Measurements from ENCODE around the gene GNRH2. TPM values are rescaled to one million over a fixed set of nuclear protein-coding genes. Genes with fewer than 3 reads are reported as not detected.
A peak's percentile ranks its signal among the peaks of the same experiment; 100 is the strongest.
"Not testable (repeated sequence)": the region's sequence is repeated elsewhere in the genome, so short reads cannot be mapped to it uniquely, and the experiment has no call there.

Gene GNRH2
- polyA plus RNA-seq, 1 donor = 1.2 TPM

DNA sequence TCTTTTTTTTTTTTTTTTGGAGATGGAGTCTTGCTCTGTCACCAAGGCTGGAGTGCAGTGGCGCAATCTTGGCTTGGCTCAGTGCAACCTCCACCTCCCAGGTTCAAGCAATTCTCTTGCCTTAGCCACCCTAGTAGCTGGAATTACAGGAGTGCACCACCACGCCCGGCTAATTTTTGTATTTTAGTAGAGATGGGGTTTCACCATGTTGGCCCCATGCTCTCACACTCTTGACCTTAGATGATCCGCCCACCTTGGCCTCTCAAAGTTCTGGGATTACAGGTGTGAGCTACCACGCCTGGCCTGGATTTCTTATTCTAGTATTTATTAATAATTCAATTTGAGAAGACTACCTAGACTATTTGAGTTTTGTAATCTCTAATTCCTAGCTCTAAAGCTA, 28.1 kb upstream of the GNRH2 start:
- H3K27me3 ChIP-seq (ENCODE audit: control insufficient read depth, insufficient read depth, low read length); H3K9me3 ChIP-seq (ENCODE audit: control insufficient read depth, low read depth, low read length); DNase-seq; H3K4me1 ChIP-seq (ENCODE audit: control insufficient read depth, insufficient read depth, low read length); H3K27ac ChIP-seq (ENCODE audit: low read length); H3K4me3 ChIP-seq (ENCODE audit: low read length): not testable (repeated sequence)
- no CpG with 5 or more reads among the region's 5 CpGs for whole genome bisulfite sequencing (ENCODE audit: insufficient coverage, low lambda C conversion rate)
- peaks cover 28% of the 10 kb centered on the region for H3K36me3 ChIP-seq (ENCODE audit: control insufficient read depth, insufficient read depth, low read length)

DNA sequence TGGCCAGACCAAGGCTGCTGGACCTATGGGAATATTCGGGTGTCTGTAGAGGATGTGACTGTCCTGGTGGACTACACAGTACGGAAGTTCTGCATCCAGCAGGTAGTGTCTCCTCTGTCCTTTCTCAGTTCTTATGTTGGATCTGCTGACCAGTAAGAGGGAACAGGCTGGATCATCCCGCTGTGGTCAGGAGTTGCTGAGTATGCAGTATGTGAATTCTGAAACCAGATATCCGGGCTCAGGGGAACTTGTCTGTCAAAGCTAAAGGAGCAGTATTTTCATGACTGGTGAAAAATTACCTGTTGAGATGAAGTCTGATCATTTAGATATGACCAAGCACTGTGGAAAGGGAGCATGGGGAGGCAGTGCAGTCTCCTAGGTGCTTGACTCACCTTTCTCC, 22.1 kb upstream of the GNRH2 start:
- Histone ChIP-seq H3K27me3 (ENCODE audit: control insufficient read depth, insufficient read depth, low read length) (no peaks in the 10 kb centered on the region), H3K27ac (ENCODE audit: low read length) (no peak overlapping the region), H3K36me3 (ENCODE audit: control insufficient read depth, insufficient read depth, low read length) (peaks cover 48% of the 10 kb centered on the region), H3K4me3 (ENCODE audit: low read length) (no peak overlapping the region), H3K4me1 (ENCODE audit: control insufficient read depth, insufficient read depth, low read length) (peaks cover 6% of the 10 kb centered on the region), H3K9me3 (ENCODE audit: control insufficient read depth, low read depth, low read length) (peaks cover 3% of the 10 kb centered on the region)
- no peak for DNase-seq
- 100% methylated on average over 1 of the region's 4 CpGs for WGBS (ENCODE audit: insufficient coverage, low lambda C conversion rate)

DNA sequence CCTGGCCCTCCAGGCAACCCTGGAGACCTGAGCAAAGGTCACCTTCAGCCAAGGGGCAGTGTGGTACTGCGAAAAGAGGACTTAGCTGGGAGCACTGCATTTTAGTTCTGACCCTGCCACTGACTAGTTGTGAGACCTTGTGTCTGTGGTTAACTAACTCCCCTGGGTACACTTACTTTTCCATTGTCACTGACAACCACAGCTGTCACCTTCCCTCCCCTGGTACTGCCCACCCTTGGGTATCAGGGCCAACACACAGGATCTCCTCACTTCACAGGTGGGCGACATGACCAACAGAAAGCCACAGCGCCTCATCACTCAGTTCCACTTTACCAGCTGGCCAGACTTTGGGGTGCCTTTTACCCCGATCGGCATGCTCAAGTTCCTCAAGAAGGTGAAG, 21.6 kb upstream of the GNRH2 start:
- WGBS (ENCODE audit: insufficient coverage, low lambda C conversion rate) = no CpG with 5 or more reads among the region's 5 CpGs
- no peak for DNase-seq
- H3K4me1 ChIP-seq (ENCODE audit: control insufficient read depth, insufficient read depth, low read length) = peaks cover 6% of the 10 kb centered on the region
- no peak overlapping the region for H3K4me3 ChIP-seq (ENCODE audit: low read length)
- H3K27ac ChIP-seq (ENCODE audit: low read length) = no peak overlapping the region
- H3K9me3 ChIP-seq (ENCODE audit: control insufficient read depth, low read depth, low read length) = peaks cover 3% of the 10 kb centered on the region
- no peaks in the 10 kb centered on the region for H3K27me3 ChIP-seq (ENCODE audit: control insufficient read depth, insufficient read depth, low read length)
- H3K36me3 ChIP-seq (ENCODE audit: control insufficient read depth, insufficient read depth, low read length) = peaks cover 52% of the 10 kb centered on the region

DNA sequence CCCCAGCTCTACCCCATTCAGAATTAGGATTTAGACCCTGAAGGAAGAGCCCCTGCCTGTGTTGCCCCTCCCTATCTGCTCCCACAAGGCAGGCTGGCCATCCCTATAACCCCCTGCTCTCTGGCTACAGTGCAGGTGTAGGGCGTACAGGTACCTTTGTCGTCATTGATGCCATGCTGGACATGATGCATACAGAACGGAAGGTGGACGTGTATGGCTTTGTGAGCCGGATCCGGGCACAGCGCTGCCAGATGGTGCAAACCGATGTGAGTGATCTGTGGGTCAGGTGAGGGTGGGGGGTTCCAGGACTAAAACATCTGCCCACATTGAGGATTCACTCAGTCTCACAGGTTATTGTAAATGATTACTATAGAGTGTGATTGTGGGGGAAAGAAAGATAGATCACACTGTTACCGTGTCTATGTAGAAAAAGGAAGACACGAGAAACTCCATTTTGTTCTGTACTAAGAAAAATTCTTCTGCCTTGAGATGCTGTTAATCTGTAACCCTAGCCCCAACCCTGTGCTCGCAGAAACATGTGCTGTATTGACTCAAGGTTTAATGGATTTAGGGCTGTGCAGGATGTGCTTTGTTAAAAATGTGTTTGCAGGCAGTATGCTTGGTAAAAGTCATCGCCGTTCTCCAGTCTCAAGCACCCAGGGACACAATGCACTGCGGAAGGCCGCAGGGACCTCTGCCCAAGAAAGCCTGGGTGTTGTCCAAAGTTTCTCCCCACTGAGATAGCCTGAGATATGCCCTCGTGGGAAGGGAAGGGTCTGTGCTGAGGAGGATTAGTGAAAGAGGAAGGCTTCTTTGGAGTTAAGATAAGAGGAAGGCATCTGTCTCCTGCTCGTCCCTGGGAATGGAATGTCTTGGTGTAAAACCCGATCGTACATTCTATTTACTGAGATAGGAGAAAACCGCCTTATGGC, 20.6 kb upstream of the GNRH2 start:
- H3K4me1 ChIP-seq (ENCODE audit: control insufficient read depth, insufficient read depth, low read length); H3K27me3 ChIP-seq (ENCODE audit: control insufficient read depth, insufficient read depth, low read length); DNase-seq; H3K4me3 ChIP-seq (ENCODE audit: low read length); H3K9me3 ChIP-seq (ENCODE audit: control insufficient read depth, low read depth, low read length); H3K27ac ChIP-seq (ENCODE audit: low read length): not testable (repeated sequence)
- peaks cover 58% of the 10 kb centered on the region for H3K36me3 ChIP-seq (ENCODE audit: control insufficient read depth, insufficient read depth, low read length)
- WGBS (ENCODE audit: insufficient coverage, low lambda C conversion rate) = no CpG with 5 or more reads among the region's 20 CpGs

DNA sequence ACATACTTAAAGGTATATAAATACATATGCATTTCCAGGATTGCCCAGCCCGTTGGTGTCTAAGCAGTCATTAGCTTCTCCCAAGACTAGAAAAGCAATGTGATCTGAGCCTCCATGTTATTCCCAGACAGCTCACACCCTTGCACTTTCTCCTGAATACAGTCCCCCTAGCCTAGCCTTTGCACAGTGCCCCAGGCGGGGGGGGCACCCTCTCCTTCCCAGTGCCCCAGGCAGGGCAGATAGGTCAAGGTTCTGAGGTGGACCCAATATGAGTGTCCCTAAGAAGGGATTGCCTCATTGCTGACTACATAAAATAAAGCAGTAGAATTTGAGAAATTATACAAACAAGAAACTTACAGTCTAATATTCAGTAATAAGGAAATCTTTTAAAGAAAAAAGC, 15.4 kb upstream of the GNRH2 start:
- no peak overlapping the region for H3K27ac ChIP-seq (ENCODE audit: low read length)
- no peaks in the 10 kb centered on the region for H3K27me3 ChIP-seq (ENCODE audit: control insufficient read depth, insufficient read depth, low read length)
- H3K4me3 ChIP-seq (ENCODE audit: low read length) = no peak overlapping the region
- peak in 1 of 2 donors; percentile 22 for DNase-seq
- H3K36me3 ChIP-seq (ENCODE audit: control insufficient read depth, insufficient read depth, low read length) = peaks cover 62% of the 10 kb centered on the region
- H3K9me3 ChIP-seq (ENCODE audit: control insufficient read depth, low read depth, low read length) = no peaks in the 10 kb centered on the region
- peaks cover 8% of the 10 kb centered on the region for H3K4me1 ChIP-seq (ENCODE audit: control insufficient read depth, insufficient read depth, low read length)
- WGBS (ENCODE audit: insufficient coverage, low lambda C conversion rate) = no CpG with 5 or more reads among the region's 2 CpGs

DNA sequence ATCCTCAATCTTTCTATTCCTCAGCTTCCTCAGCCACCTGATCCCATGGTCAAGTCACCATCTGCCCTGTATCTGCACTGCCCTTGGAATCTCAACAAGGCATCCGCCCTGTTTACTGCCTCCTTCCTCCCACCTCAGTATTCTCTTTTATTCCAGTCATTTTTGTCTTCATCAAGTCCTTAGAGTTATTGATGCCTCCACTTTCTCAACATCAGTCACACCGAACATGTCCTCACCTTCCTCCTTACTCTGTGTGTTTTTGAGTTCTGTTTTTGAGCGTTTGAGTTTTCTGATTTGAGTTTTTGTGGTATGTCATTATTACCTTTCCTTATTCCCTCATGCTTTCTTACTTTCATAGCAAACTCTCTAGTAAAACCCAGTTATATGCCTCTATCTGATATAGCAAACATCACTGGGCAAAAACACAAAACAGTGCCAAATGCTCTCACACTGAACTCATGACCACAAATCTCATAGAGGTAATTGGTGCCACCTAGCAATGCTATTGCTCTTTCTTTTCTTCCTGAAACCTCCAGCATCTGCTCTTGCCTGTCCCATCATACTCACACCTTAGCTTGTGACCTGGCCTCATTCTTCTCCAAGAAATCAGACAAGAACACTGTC, 11.8 kb upstream of the GNRH2 start:
- peaks cover 6% of the 10 kb centered on the region for H3K4me1 ChIP-seq (ENCODE audit: control insufficient read depth, insufficient read depth, low read length)
- H3K9me3 ChIP-seq (ENCODE audit: control insufficient read depth, low read depth, low read length) = no peaks in the 10 kb centered on the region
- no peaks in the 10 kb centered on the region for H3K27me3 ChIP-seq (ENCODE audit: control insufficient read depth, insufficient read depth, low read length)
- H3K4me3 ChIP-seq (ENCODE audit: low read length) = no peak overlapping the region
- no peak for DNase-seq
- peaks cover 70% of the 10 kb centered on the region for H3K36me3 ChIP-seq (ENCODE audit: control insufficient read depth, insufficient read depth, low read length)
- no peak overlapping the region for H3K27ac ChIP-seq (ENCODE audit: low read length)
- WGBS (ENCODE audit: insufficient coverage, low lambda C conversion rate) = 90% methylated on average over 2 of the region's 3 CpGs

DNA sequence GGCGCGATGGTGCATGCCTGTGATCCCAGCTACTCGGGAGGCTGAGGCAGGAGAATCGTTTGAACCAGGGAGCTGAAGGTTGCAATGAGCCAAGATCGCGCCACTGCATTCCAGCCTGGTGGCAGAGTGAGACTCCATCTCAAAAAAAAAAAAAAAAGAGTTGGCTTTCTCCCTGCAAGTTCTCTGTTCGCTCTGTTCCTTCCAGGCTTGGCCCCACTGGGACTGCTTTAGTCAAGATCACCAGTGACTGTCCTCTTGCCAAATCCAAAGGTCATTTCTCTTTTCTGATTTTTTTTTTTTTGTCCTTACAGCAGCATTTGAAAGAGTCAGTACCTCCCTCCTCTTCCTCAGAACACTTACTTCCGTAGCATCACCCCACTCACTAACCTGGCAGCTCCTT, 10.8 kb upstream of the GNRH2 start:
- Histone ChIP-seq H3K27me3 (ENCODE audit: control insufficient read depth, insufficient read depth, low read length) (no peaks in the 10 kb centered on the region), H3K4me1 (ENCODE audit: control insufficient read depth, insufficient read depth, low read length) (peaks cover 5% of the 10 kb centered on the region), H3K9me3 (ENCODE audit: control insufficient read depth, low read depth, low read length) (no peaks in the 10 kb centered on the region), H3K36me3 (ENCODE audit: control insufficient read depth, insufficient read depth, low read length) (peaks cover 70% of the 10 kb centered on the region), H3K27ac (ENCODE audit: low read length) (no peak overlapping the region), H3K4me3 (ENCODE audit: low read length) (no peak overlapping the region)
- DNase-seq = no peak
- 92% methylated on average over 4 of the region's 8 CpGs for WGBS (ENCODE audit: insufficient coverage, low lambda C conversion rate)

DNA sequence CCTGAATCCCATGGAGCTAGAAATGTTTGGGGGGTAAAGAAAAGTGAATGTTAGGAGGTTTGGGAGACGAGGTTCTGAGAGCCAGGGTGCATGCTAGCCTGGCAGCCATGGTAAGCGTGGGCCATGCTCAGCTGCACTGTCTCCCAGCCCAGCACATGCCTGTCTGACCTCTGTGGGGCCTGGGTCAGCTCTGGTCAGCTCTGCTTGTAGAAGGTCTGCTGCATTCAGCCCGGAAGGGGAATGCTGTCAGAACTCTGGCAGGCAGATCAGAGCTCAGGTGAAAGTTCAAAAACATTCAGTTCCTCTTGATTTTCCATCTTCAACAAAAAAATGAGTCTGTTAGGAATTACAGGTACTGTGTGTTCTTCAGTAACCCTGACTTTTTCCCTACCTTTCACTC, 5.8 kb upstream of the GNRH2 start:
- Histone ChIP-seq H3K27me3 (ENCODE audit: control insufficient read depth, insufficient read depth, low read length) (no peaks in the 10 kb centered on the region), H3K9me3 (ENCODE audit: control insufficient read depth, low read depth, low read length) (no peaks in the 10 kb centered on the region), H3K4me1 (ENCODE audit: control insufficient read depth, insufficient read depth, low read length) (no peaks in the 10 kb centered on the region), H3K27ac (ENCODE audit: low read length) (no peak overlapping the region), H3K36me3 (ENCODE audit: control insufficient read depth, insufficient read depth, low read length) (peaks cover 66% of the 10 kb centered on the region), H3K4me3 (ENCODE audit: low read length) (no peak overlapping the region)
- no CpG with 5 or more reads among the region's 3 CpGs for WGBS (ENCODE audit: insufficient coverage, low lambda C conversion rate)
- DNase-seq = no peak

DNA sequence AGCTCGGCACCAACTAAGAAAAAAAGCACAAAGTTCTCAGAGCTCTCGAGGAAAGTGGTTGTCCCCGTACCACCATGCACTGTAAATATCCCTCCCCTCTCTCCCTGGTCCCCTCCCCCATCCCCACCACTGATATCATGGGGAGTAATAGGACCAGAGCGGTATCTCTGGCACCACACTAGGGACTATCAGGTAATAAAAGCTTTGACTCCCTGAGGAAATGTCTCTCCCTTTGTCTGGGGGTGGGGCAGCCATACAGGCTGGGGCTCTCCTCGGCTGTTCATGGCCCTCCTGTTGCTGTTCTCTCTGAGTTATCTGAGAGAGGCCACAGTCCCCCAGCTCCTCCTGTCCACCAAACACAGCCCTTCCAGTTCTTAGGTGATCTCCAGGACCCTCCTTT, 5.0 kb upstream of the GNRH2 start:
- no peak overlapping the region for H3K27ac ChIP-seq (ENCODE audit: low read length)
- no peaks in the 10 kb centered on the region for H3K4me1 ChIP-seq (ENCODE audit: control insufficient read depth, insufficient read depth, low read length)
- no peaks in the 10 kb centered on the region for H3K9me3 ChIP-seq (ENCODE audit: control insufficient read depth, low read depth, low read length)
- no peak for DNase-seq
- H3K27me3 ChIP-seq (ENCODE audit: control insufficient read depth, insufficient read depth, low read length) = no peaks in the 10 kb centered on the region
- WGBS (ENCODE audit: insufficient coverage, low lambda C conversion rate) = no CpG with 5 or more reads among the region's 5 CpGs
- peaks cover 59% of the 10 kb centered on the region for H3K36me3 ChIP-seq (ENCODE audit: control insufficient read depth, insufficient read depth, low read length)
- no peak overlapping the region for H3K4me3 ChIP-seq (ENCODE audit: low read length)

DNA sequence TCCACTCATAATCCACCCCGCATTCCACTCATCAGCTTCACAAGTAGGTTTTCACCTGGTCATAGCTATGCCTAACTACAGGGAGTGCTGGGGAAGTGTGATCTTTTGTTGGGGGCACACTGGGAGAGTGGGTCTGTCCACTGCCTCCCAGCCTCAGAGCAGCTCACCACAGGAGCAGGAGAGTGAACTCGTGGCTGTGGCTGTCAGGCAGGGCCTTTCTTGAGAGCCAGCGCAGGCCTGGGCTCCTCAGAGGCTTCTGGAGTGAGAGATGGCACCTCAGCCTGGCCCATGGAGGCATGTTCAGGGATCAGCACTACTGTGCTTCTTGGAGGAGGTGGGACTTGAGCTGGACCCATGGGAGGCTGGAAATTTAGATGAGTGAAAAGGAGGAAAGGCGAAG, 4.0 kb upstream of the GNRH2 start:
- no peaks in the 10 kb centered on the region for H3K27me3 ChIP-seq (ENCODE audit: control insufficient read depth, insufficient read depth, low read length)
- no peak overlapping the region for H3K4me3 ChIP-seq (ENCODE audit: low read length)
- no CpG with 5 or more reads among the region's 4 CpGs for WGBS (ENCODE audit: insufficient coverage, low lambda C conversion rate)
- no peak overlapping the region for H3K27ac ChIP-seq (ENCODE audit: low read length)
- no peak for DNase-seq
- no peaks in the 10 kb centered on the region for H3K4me1 ChIP-seq (ENCODE audit: control insufficient read depth, insufficient read depth, low read length)
- H3K9me3 ChIP-seq (ENCODE audit: control insufficient read depth, low read depth, low read length) = no peaks in the 10 kb centered on the region
- H3K36me3 ChIP-seq (ENCODE audit: control insufficient read depth, insufficient read depth, low read length) = peaks cover 56% of the 10 kb centered on the region
